Gastroesophageal sphincter (tissue), 4 donors: ENCODE measurements around the gene RHBDD1. TPM values are rescaled to one million over a fixed set of nuclear protein-coding genes. Genes with fewer than 3 reads are reported as not detected.

Experiments
- ATAC-seq: fragments of 150-250 bp; one replicate; pipeline ENCODE4 v1.9.1; 2016; ENCODE audit warnings: mild to moderate bottlenecking, moderate library complexity
- H3K27ac ChIP-seq, 4 donors: fragments of 200-600 bp; sonication (generic) in 3 of 4; 1 replicate in 3 of 4; 2 replicates in 1 of 4; pipeline ENCODE4 v1.5.1; 2016 to 2019
- H3K27me3 ChIP-seq: fragments of 200-600 bp; sonication (generic); one replicate; pipeline ENCODE4 v1.5.1; 2019
- H3K36me3 ChIP-seq, 2 donors: fragments of 200-600 bp; sonication (generic); one replicate each; pipeline ENCODE4 v1.5.1; 2019; ENCODE audit warnings: control low read depth in 1 of 2
- H3K4me1 ChIP-seq, 3 donors: fragments of 200-600 bp; sonication (generic); 1 replicate in 2 of 3; 2 replicates in 1 of 3; pipeline ENCODE4 v1.5.1; 2016 to 2019; ENCODE audit warnings: control low read depth in 2 of 3
- H3K4me3 ChIP-seq, 2 donors: fragments of 200-600 bp; sonication (generic); one replicate each; pipeline ENCODE4 v1.5.1; 2019; ENCODE audit warnings: mild to moderate bottlenecking in 1 of 2, moderate library complexity in 1 of 2
- H3K9me3 ChIP-seq, 3 donors: fragments of 200-600 bp; sonication (generic); one replicate each; pipeline ENCODE4 v1.5.1; 2017 to 2019; ENCODE audit warnings: control low read depth in 2 of 3
- CTCF ChIP-seq, 4 experiments: fragments of 200-600 bp in 2 of 4; fragments of 450-650 bp in 2 of 4; sonication (generic) in 1 of 4; IDR thresholded peaks; one replicate each; pipeline ENCODE4 v1.5.1; 2017 to 2019; ENCODE audit warnings: antibody characterized with exemption in 4 of 4, mild to moderate bottlenecking in 2 of 4, moderate library complexity in 2 of 4
- EP300 ChIP-seq: sonication (generic); formaldehyde crosslinking; IDR thresholded peaks from one replicate; pipeline ENCODE4 v1.6.1; 2017; ENCODE audit warnings: antibody characterized with exemption, mild to moderate bottlenecking
- POLR2A ChIP-seq, 2 donors: fragments of 450-650 bp; IDR thresholded peaks; one replicate each; pipeline ENCODE4 v1.6.1; 2017; ENCODE audit warnings: antibody characterized with exemption in 2 of 2, mild to moderate bottlenecking in 2 of 2, moderate library complexity in 1 of 2
- POLR2AphosphoS5 ChIP-seq: sonication (generic); formaldehyde crosslinking; IDR thresholded peaks from one replicate; pipeline ENCODE4 v1.6.1; 2017; ENCODE audit warnings: antibody characterized with exemption
- WGBS, 2 donors: methylation state at CpG; one replicate each; pipeline ENCODE4 v1.1.5; 2018; ENCODE audit warnings: low coverage in 1 of 2; 5-methylcytosine and 5-hydroxymethylcytosine counted together
- total RNA-seq, 4 donors: library from RNA; depleted of rRNA; stranded (reverse); fragments of >200 nt; gene quantifications; one replicate each; pipeline ENCODE4 v1.1.0, GENCODE V29; 2016

Gene RHBDD1, protein sequence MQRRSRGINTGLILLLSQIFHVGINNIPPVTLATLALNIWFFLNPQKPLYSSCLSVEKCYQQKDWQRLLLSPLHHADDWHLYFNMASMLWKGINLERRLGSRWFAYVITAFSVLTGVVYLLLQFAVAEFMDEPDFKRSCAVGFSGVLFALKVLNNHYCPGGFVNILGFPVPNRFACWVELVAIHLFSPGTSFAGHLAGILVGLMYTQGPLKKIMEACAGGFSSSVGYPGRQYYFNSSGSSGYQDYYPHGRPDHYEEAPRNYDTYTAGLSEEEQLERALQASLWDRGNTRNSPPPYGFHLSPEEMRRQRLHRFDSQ
- 10 to 100 TPM; 22.2 to 35.2 (median 24.7) TPM for total RNA-seq

GRCh38 chr2:226835796-226836547 is at the start of gene RHBDD1:
Gene RHBDD1, plus strand, starts transcription at chr2:226836054. Its CDS starts 28,640 bp downstream, at chr2:226864694.
- Histone ChIP-seq H3K27ac (peak within 1 kb of the TSS; percentile 99 to 100 (median 100)), H3K9me3 (no peaks in the 10 kb centered on the region), H3K4me3 (peak within 1 kb of the TSS; percentile 84 to 98), H3K4me1 (peaks cover 6 to 41% (median 8%) of the 10 kb centered on the region in 3 donors), H3K27me3 (no peaks in the 10 kb centered on the region), H3K36me3 (no peaks in the 10 kb centered on the region)
- WGBS, 2 donors, result 0% methylated on average over 9 to 12 of the region's 75 CpGs
- no peak for TF ChIP-seq EP300
- peak; percentile 91 to 94 for TF ChIP-seq POLR2A (IDR thresholded peaks at IDR 0.05)
- TF ChIP-seq CTCF (IDR thresholded peaks at IDR 0.05), result peak in 1 of 4 experiments; percentile 17
- TF ChIP-seq POLR2AphosphoS5, result peak; percentile 93
- peak; percentile 99 for ATAC-seq

DNA sequence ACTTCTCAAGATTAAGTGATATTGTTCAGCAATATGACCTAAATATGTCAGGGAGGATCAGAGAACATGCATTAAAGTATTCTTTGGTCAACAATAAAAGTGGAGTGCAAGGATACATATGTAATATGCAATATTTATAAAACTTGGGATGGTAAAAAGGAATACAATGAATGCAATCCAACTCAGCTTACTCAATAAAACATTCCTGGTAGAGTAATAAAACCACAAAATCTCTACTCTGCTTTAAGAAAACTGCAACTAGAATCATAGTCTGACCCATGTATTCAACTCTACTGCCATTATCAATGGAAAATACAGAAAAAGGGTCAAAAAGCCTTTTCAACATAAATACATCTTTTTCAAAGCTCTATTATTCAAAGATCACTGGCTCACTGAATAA is 47.8 kb upstream of the RHBDD1 start:
- H3K9me3 ChIP-seq, result peaks cover 0 to 4% (median 0%) of the 10 kb centered on the region in 3 donors
- H3K27me3 ChIP-seq, result no peaks in the 10 kb centered on the region
- peaks cover 0 to 55% (median 6%) of the 10 kb centered on the region in 3 donors for H3K4me1 ChIP-seq
- no peak for TF ChIP-seq POLR2AphosphoS5
- TF ChIP-seq CTCF (IDR thresholded peaks at IDR 0.05), result no peak
- TF ChIP-seq POLR2A (IDR thresholded peaks at IDR 0.05), result no peak
- no peak for TF ChIP-seq EP300
- no peak overlapping the region for H3K4me3 ChIP-seq
- no peak overlapping the region for H3K27ac ChIP-seq
- H3K36me3 ChIP-seq, result no peaks in the 10 kb centered on the region
- no peak for ATAC-seq

DNA sequence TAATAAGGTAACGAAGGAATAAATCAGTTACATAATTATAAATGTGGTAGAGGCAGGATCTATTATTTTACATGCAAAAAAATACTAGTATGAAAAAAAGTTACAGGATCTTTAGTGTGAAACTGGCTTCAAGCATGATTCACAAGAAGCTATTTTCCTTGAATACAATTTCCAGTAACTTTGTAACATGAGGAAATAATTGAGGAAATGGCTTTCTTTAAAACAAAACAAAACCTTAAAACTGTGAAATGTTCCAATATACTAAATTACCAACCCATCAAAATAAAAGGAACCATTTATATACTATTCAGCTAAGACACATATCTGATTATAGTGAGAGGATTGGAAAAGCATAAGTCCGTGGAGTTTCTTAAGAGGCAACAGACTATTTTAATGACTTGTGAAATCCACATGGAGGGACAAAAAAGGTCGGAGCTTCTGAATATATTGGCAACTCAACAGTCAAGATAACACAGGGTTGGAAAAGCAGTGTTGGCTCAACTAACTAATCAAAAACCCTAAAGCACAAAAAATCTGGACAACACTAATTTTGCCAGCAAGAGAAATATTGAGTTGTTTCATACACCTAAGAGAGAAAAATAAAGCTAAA is 46.9 kb upstream of the RHBDD1 start:
- Histone ChIP-seq H3K27me3 (no peaks in the 10 kb centered on the region), H3K4me3 (no peak overlapping the region), H3K4me1 (peaks cover 0 to 60% (median 6%) of the 10 kb centered on the region in 3 donors), H3K27ac (peak overlapping the region in 3 of 4 donors; percentile 91 to 95 (median 95)), H3K9me3 (peaks cover 0 to under 1% (median 0%) of the 10 kb centered on the region in 3 donors), H3K36me3 (no peaks in the 10 kb centered on the region)
- 49 to 61% methylated on average over 3 of the region's 3 CpGs for WGBS, 2 donors
- TF ChIP-seq POLR2AphosphoS5 (no peak), POLR2A (IDR thresholded peaks at IDR 0.05) (no peak), EP300 (no peak), CTCF (IDR thresholded peaks at IDR 0.05) (no peak)
- ATAC-seq, result no peak

DNA sequence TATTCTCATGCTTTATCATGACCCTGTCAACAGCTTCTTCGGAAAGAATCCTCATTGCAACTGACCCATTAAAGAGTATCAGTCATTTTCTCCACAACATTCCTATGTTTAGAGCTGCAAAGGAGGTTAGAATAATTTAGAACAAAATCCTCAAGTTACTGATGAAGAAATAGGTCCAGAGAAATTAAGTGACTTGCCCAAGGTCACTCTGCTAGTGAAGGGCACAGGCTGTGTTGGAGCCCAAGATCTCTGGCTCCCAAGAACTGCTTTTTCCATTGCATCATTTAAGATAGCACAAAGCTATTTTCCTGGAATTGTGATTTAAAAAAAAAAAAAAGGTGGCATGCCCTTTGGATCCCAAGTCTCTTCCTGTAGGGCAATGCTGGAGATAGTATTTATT is 45.8 kb upstream of the RHBDD1 start:
- no peak overlapping the region for H3K4me3 ChIP-seq
- peak overlapping the region in 3 of 4 donors; percentile 91 to 95 (median 95) for H3K27ac ChIP-seq
- peaks cover 0 to 65% (median 6%) of the 10 kb centered on the region in 3 donors for H3K4me1 ChIP-seq
- H3K9me3 ChIP-seq, result no peaks in the 10 kb centered on the region
- WGBS, 2 donors, result 40 to 71% methylated on average over 1 of the region's 1 CpG
- ATAC-seq, result no peak
- H3K36me3 ChIP-seq, result no peaks in the 10 kb centered on the region
- no peaks in the 10 kb centered on the region for H3K27me3 ChIP-seq
- no peak for TF ChIP-seq POLR2AphosphoS5
- TF ChIP-seq CTCF (IDR thresholded peaks at IDR 0.05), result no peak
- TF ChIP-seq EP300, result no peak
- TF ChIP-seq POLR2A (IDR thresholded peaks at IDR 0.05), result no peak
